Cardiac fibroblast (primary cell): ENCODE data around the gene PBRM1.
A peak's percentile ranks its signal among the peaks of the same experiment; 100 is the strongest.
"Not testable (repeated sequence)": the region's sequence is repeated elsewhere in the genome, so short reads cannot be mapped to it uniquely, and the experiment has no call there.

Source experiments
- DNase-seq, 2 donors: peaks; one replicate each; pipeline versions ENCODE4 v3.0.0 to v3.0.0-alpha.2; 2010; ENCODE audit warnings: low read depth in 2 of 2
- H3K4me3 ChIP-seq, 2 donors: replicated peaks in 1 of 2; 1 replicate in 1 of 2; 2 replicates in 1 of 2; pipeline ENCODE4 v1.5.1; 2011; ENCODE audit warnings: low read depth in 2 of 2, low read length in 2 of 2, mild to moderate bottlenecking in 2 of 2, moderate library complexity in 1 of 2
- CTCF ChIP-seq: IDR thresholded peaks from one replicate; pipeline ENCODE4 v1.5.1; 2011; ENCODE audit warnings: low read depth, mild to moderate bottlenecking, low read length, inconsistent platforms

Gene PBRM1

DNA sequence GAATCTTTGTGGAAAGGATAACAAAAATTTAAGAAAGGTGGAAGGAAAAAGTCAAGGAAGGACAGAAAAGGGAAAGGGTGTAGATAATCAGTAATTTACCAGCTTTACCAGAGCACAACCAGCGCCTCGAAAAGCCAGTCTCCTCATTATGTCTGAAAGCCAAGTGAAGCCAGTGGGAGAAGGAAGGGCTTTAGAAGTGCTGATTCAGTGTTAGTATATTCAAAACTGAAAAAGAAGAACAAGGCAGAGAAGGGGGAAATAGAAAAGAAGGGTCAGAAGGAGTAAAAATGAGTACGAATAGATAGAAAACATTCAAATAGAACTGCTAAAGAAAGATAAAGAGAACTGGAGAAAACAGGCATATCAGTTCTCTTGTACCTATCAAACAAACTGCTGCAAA is 4.1 kb downstream of the PBRM1 start:
- TF ChIP-seq CTCF, result no peak
- no peak for DNase-seq
- H3K4me3 ChIP-seq, result no peak overlapping the region

GRCh38 chr3:52679811-52680210 is 5.9 kb downstream of the PBRM1 start:
- H3K4me3 ChIP-seq, result no peak overlapping the region
- DNase-seq, result peak; percentile 34 to 52
- TF ChIP-seq CTCF, result no peak

- DNase-seq, result peak in 1 of 2 donors; percentile 41
- no peak for TF ChIP-seq CTCF
- H3K4me3 ChIP-seq, result no peak overlapping the region
These were observed 6.5 kb downstream of the PBRM1 start for GRCh38 chr3:52679199-52679538.

DNA sequence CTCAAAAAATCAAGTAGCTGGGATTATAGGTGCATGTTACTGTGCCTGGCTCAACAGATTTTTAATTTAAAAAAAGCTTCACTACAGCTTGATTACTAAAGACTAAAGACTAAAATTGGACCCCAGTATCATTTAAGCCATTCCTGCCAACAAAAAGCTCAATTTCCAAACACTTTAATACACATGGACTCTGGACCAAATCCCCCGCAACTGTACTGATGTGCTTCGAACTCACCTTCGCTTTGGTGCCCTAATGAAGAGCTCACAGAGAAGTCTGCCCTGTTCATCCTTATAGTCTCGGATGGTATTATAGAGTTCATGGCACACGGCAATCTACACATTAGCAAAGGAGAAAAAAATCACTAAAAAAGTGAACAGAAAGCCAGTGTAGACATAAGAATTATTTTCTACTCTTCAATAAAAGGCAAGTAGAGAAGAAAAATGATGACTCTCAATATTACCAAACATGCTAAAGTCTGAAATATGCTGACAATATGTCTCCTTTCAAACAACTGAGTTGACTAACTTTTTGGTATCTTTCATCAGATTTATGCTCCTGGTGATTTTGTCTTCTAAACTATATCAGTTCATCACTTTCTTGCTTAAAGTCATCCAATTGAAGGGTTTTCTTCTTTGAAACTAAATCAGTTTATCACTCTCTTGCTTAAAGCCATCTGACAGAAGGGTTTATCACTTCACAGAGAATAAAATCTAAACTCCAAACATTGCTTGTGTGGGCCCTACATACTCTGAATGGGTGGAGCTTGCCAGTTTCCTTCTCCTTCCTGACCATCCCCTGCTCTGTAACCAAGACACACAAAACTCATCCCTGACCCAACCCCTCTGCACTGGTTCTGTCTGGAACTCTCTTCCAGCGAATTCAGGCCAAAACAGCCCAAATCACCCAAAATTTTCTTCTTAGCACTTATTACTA is 7.2 kb downstream of the PBRM1 start:
- no peak overlapping the region for H3K4me3 ChIP-seq
- TF ChIP-seq CTCF, result no peak
- DNase-seq, result no peak

DNA sequence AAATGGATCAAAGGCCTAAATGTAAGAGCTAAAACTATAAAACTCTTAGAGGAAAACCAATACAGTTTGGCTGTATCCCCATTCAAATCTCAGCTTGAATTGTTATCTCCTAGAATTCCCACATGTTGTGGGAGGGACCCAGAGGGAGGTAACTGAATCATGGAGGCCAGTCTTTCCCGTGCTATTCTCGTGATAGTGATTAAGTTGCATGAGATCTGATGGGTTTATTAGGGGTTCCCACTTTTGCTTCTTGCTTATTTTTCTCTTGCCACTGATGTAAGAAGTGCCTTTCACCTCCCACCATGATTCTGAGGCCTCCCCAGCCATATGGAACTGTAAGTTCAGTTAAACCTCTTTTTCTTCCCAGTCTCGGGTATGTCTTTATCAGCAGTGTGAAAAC is 9.5 kb downstream of the PBRM1 start:
- H3K4me3 ChIP-seq, DNase-seq: not testable (repeated sequence)

DNA sequence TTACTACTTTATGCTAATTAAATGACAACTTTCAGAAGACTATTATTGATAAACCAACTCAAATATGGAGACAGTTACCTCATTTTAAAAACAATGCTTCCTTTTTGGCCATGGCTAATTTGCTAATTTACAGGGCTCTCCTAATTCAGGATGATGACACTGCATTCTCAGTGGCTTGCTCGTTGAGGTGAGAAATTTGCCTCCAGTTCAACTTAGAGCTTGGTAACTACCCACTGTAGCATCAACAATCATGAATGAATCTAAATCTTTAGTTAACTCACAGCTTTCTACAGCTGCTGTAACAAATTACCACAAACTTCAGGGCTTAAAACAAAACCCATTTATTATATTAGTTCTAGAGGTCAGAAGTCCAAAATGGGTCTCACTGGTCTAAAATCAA is 14.0 kb downstream of the PBRM1 start:
- TF ChIP-seq CTCF, result no peak
- DNase-seq, result no peak
- H3K4me3 ChIP-seq, result no peak overlapping the region

DNA sequence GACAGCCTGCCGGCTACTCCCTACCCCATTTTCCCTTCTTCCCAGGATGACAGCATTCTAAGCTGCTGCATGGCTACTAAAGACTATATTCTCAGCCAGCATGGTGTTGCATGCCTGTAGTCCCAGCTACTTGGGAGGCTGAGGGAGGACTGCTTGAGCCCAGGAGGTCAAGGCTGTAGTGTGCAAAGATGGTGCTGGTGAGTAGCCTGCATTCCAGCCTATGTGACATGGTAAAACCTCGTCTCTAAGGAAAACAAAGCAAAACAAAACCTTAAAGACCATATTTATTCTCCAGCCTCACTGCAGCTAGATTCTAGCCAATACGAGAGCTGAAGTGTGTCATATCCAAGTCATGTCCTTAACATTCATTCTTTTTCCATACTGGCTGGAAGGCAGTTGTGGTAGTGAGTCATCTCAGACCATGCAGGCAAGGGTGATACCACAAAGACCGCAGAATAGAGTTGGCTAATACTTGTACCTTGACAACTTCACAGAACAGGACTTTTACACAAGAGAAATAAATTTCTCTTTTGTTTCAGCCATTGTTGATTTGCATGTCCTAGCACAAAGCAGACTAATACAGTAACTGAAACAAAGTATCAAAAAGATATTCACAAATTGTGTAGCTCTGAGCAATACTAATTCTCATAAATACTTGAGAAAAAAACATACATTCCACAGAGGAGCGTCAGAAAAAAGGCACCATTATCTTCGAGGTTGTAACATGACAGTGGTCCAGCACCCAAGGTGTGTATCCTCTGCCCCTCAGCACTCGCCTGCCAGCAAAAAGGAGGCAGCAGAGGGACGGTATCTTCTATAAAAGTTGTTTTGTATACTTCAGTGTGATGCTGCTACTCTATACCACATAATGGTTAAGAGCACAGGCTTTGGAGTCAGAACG is 14.8 kb downstream of the PBRM1 start:
- H3K4me3 ChIP-seq, result no peak overlapping the region
- no peak for TF ChIP-seq CTCF
- peak; percentile 98 to 100 for DNase-seq
